Dedifferentiated amniotic fluid mesenchymal stem cell (primary cell): ENCODE measurements around the gene PPP1R12B.
"Not testable (repeated sequence)": the region's sequence is repeated elsewhere in the genome, so short reads cannot be mapped to it uniquely, and the experiment has no call there.

Experiments used
- DNase-seq: peaks from one replicate; pipeline ENCODE4 v3.0.0-alpha.2; 2016; ENCODE audit errors: extremely low spot score

The PPP1R12B gene

GRCh38 chr1:202439308-202439707 lies 90.8 kb downstream of the PPP1R12B start:
- DNase-seq: no peak

GRCh38 chr1:202448140-202448539 lies 99.6 kb downstream of the PPP1R12B start:
- not testable (repeated sequence) for DNase-seq

GRCh38 chr1:202451641-202452040 lies 103.1 kb downstream of the PPP1R12B start:
- DNase-seq: not testable (repeated sequence)

- DNase-seq: no peak
Observed at GRCh38 chr1:202452508-202452907, 104.0 kb downstream of the PPP1R12B start.

- peak; percentile 79 for DNase-seq
Observed at GRCh38 chr1:202456372-202457169, 108.1 kb downstream of the PPP1R12B start.

- DNase-seq: not testable (repeated sequence)
Observed at GRCh38 chr1:202458651-202459050, 110.2 kb downstream of the PPP1R12B start.

GRCh38 chr1:202459470-202460142 lies 111.1 kb downstream of the PPP1R12B start:
- not testable (repeated sequence) for DNase-seq

GRCh38 chr1:202460143-202460495 lies 111.6 kb downstream of the PPP1R12B start:
- DNase-seq: peak; percentile 59

GRCh38 chr1:202462342-202463076 lies 114.0 kb downstream of the PPP1R12B start:
- no peak for DNase-seq

- peak; percentile 42 for DNase-seq
Observed at GRCh38 chr1:202464153-202464742, 115.7 kb downstream of the PPP1R12B start.

- DNase-seq: not testable (repeated sequence)
Observed at GRCh38 chr1:202465644-202466270, 117.3 kb downstream of the PPP1R12B start.

- not testable (repeated sequence) for DNase-seq
Observed at GRCh38 chr1:202466339-202466738, 117.8 kb downstream of the PPP1R12B start.

- not testable (repeated sequence) for DNase-seq
Observed at GRCh38 chr1:202467381-202467780, 118.9 kb downstream of the PPP1R12B start.

GRCh38 chr1:202468695-202469094 lies 120.2 kb downstream of the PPP1R12B start:
- DNase-seq: not testable (repeated sequence)

- not testable (repeated sequence) for DNase-seq
Observed at GRCh38 chr1:202469123-202469522, 120.6 kb downstream of the PPP1R12B start.

- no peak for DNase-seq
Observed at GRCh38 chr1:202471246-202471645, 122.7 kb downstream of the PPP1R12B start.

- DNase-seq: not testable (repeated sequence)
Observed at GRCh38 chr1:202472347-202473124, 124.0 kb downstream of the PPP1R12B start.

GRCh38 chr1:202473266-202474045 lies 125.0 kb downstream of the PPP1R12B start:
- not testable (repeated sequence) for DNase-seq

GRCh38 chr1:202479661-202480060 lies 131.2 kb downstream of the PPP1R12B start:
- not testable (repeated sequence) for DNase-seq

GRCh38 chr1:202480640-202481039 lies 132.1 kb downstream of the PPP1R12B start:
- not testable (repeated sequence) for DNase-seq
